BE2C (cell line): ENCODE results near the gene SYCP3.

Experiments used
- DNase-seq: peaks from one replicate; pipeline ENCODE4 v3.0.0-alpha.2; 2020
- H3K27me3 ChIP-seq: fragments of 250-450 bp; sonication (Bioruptor Pico); 2 replicates; pipeline ENCODE4 v1.5.1; 2020; ENCODE audit warnings: mild to moderate bottlenecking
- H3K36me3 ChIP-seq: fragments of 250-450 bp; sonication (Bioruptor Pico); 2 replicates; pipeline ENCODE4 v1.5.1; 2020; ENCODE audit warnings: mild to moderate bottlenecking
- H3K4me1 ChIP-seq: fragments of 250-450 bp; sonication (Bioruptor Pico); 2 replicates; pipeline ENCODE4 v1.5.1; 2020
- H3K4me3 ChIP-seq: 2 replicates; pipeline ENCODE4 v1.5.1; 2011; ENCODE audit warnings: low read depth, low read length
- H3K9me3 ChIP-seq: fragments of 250-450 bp; sonication (Bioruptor Pico); 2 replicates; pipeline ENCODE4 v1.5.1; 2020
- CTCF ChIP-seq: IDR thresholded peaks from 2 replicates; pipeline ENCODE4 v1.5.1; 2012; ENCODE audit warnings: mild to moderate bottlenecking, low read depth, low read length

Gene SYCP3

GRCh38 chr12:101781834-101782233, 42.6 kb upstream of the SYCP3 start:
- DNase-seq = no peak
- H3K27me3 ChIP-seq = no peaks in the 10 kb centered on the region
- H3K4me3 ChIP-seq = no peak overlapping the region
- no peak for TF ChIP-seq CTCF
- H3K9me3 ChIP-seq = no peaks in the 10 kb centered on the region
- H3K4me1 ChIP-seq = no peaks in the 10 kb centered on the region
- no peaks in the 10 kb centered on the region for H3K36me3 ChIP-seq

GRCh38 chr12:101780599-101780998, 41.3 kb upstream of the SYCP3 start:
- TF ChIP-seq CTCF = no peak
- no peak for DNase-seq
- Histone ChIP-seq H3K27me3 (no peaks in the 10 kb centered on the region), H3K4me1 (no peaks in the 10 kb centered on the region), H3K36me3 (no peaks in the 10 kb centered on the region), H3K4me3 (no peak overlapping the region), H3K9me3 (no peaks in the 10 kb centered on the region)

- no peaks in the 10 kb centered on the region for H3K9me3 ChIP-seq
- TF ChIP-seq CTCF = no peak
- no peak overlapping the region for H3K4me3 ChIP-seq
- H3K36me3 ChIP-seq = no peaks in the 10 kb centered on the region
- DNase-seq = no peak
- no peaks in the 10 kb centered on the region for H3K27me3 ChIP-seq
- H3K4me1 ChIP-seq = no peaks in the 10 kb centered on the region
Measured at GRCh38 chr12:101779626-101780025, 40.4 kb upstream of the SYCP3 start.

DNA sequence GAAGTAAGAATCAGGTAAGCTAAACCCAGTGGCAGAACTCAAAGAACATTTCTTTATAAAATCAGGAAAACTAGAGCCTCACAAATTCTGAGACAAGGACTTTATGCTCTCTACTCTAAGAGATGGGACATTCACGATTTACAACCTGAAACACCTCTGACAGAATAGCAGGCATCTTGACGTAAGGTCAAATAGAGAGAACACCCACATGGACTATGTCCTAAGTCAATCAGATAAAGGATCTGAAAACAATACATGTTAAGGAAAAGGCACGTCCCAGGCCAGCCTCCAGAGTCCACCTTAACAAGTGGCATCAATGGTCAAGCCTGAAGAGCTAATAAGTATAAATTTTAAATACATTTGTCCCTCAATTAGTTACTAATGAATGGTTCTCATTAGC, 39.9 kb upstream of the SYCP3 start:
- H3K27me3 ChIP-seq = no peaks in the 10 kb centered on the region
- H3K9me3 ChIP-seq = no peaks in the 10 kb centered on the region
- no peaks in the 10 kb centered on the region for H3K4me1 ChIP-seq
- TF ChIP-seq CTCF = no peak
- no peaks in the 10 kb centered on the region for H3K36me3 ChIP-seq
- no peak for DNase-seq
- H3K4me3 ChIP-seq = no peak overlapping the region

GRCh38 chr12:101777978-101778377, 38.7 kb upstream of the SYCP3 start:
- H3K36me3 ChIP-seq = no peaks in the 10 kb centered on the region
- no peak overlapping the region for H3K4me3 ChIP-seq
- DNase-seq = no peak
- no peaks in the 10 kb centered on the region for H3K4me1 ChIP-seq
- no peaks in the 10 kb centered on the region for H3K9me3 ChIP-seq
- no peak for TF ChIP-seq CTCF
- H3K27me3 ChIP-seq = no peaks in the 10 kb centered on the region

- Histone ChIP-seq H3K4me1 (no peaks in the 10 kb centered on the region), H3K9me3 (no peaks in the 10 kb centered on the region)
- TF ChIP-seq CTCF = no peak
Measured at GRCh38 chr12:101777485-101777884, 38.2 kb upstream of the SYCP3 start.

More at GRCh38 chr12:101777485-101777884, 38.2 kb upstream of the SYCP3 start:
- DNase-seq = no peak
- Histone ChIP-seq H3K36me3 (no peaks in the 10 kb centered on the region), H3K4me3 (no peak overlapping the region), H3K27me3 (no peaks in the 10 kb centered on the region)
